ENCODE results near the gene DDIT3. TPM values are rescaled to one million over a fixed set of nuclear protein-coding genes. Genes with fewer than 3 reads are reported as not detected.
"Not testable (repeated sequence)": the region's sequence is repeated elsewhere in the genome, so short reads cannot be mapped to it uniquely, and the experiment has no call there.

DDIT3 gene
- total and polyA plus RNA-seq, 2 experiments from 2014 or later: 14.7 to 36.6 TPM

DNA sequence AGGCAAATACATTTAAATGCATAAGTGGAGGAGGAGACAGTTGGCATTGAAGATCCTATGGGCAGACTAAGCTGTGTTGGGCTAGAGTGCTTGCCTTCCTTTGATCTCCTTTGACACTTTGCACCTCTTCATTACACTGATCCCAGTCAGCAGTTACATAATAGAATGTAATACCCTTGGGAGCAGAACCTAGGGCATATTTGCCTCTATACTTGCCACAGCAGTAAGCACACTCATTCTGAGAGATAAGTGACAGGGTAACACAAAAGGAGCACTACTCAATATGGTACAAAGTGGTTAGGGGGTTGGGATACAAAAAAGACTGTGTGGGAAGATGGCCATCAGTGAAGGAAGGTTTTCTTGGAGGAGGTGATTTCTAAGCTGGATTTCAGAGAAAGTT, 23.5 kb downstream of the DDIT3 start:
- no peaks in the 10 kb centered on the region for H4K20me1 ChIP-seq (ENCODE audit: insufficient read depth)
- H3F3A ChIP-seq (ENCODE audit: insufficient read depth): peaks cover 12% of the 10 kb centered on the region; the same call in 1 of the 2 replicates
- H3K4me2 ChIP-seq (ENCODE audit: unreplicated experiment): no peak overlapping the region
- H3K9me3 ChIP-seq (ENCODE audit: low read depth): no peaks in the 10 kb centered on the region
- H3K36me3 ChIP-seq (ENCODE audit: low read depth): peaks cover 64% of the 10 kb centered on the region
- H3K4me1 ChIP-seq (ENCODE audit: insufficient read depth): no peaks in the 10 kb centered on the region
- H3K9me2 ChIP-seq (ENCODE audit: insufficient read depth): no peaks in the 10 kb centered on the region
- no peak overlapping the region for H3K9ac ChIP-seq
- TF ChIP-seq EZH2phosphoT487 (IDR thresholded peaks at IDR 0.05; ENCODE audit: insufficient read depth, low read depth) (no peak), EZH2 (IDR thresholded peaks at IDR 0.05; ENCODE audit: insufficient read depth, poor library complexity, severe bottlenecking) (no peak)
- H3K79me2 ChIP-seq (ENCODE audit: insufficient read depth): peaks cover 63% of the 10 kb centered on the region
- DNase-seq: no peak
- in situ Hi-C loops (cut with MboI): no loop called here
- H3K27ac ChIP-seq: no peak overlapping the region
- H2AFZ ChIP-seq: no peak overlapping the region
- H3K27me3 ChIP-seq (replicated peaks; ENCODE audit: insufficient read depth): no peaks in the 10 kb centered on the region
- H3K4me3 ChIP-seq: no peak overlapping the region

DNA sequence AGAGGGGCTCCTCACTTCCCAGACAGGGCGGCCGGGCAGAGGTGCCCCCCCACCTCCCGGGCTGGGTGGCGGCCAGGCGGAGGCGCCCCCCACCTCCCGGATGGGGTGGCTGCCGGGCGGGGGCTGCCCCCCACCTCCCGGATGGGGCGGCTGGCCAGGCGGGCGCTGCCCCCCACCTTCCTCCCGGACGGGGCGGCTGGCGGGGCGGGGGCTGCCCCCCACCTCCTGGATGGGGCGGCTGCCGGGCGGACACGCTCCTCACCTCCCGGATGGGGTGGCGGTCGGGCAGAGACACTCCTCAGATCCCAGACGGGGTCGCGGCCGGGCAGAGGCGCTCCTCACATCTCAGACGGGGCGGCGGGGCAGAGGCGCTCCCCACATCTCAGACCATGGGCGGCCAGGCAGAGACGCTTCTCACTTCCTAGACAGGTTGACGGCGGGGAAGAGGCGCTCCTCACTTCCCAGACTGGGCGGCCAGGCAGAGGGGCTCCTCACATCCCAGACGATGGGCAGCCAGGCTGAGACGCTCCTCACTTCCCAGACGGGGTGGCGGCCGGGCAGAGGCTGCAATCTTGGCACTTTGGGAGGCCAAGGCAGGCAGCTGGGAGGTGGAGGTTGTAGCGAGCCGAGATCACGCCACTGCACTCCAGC, 25.1 kb downstream of the DDIT3 start:
- H3K4me2 ChIP-seq (ENCODE audit: unreplicated experiment); DNase-seq; H4K20me1 ChIP-seq (ENCODE audit: insufficient read depth); H3F3A ChIP-seq (ENCODE audit: insufficient read depth); H3K9me3 ChIP-seq (ENCODE audit: low read depth); H3K4me1 ChIP-seq (ENCODE audit: insufficient read depth); H3K9ac ChIP-seq; H2AFZ ChIP-seq; H3K9me2 ChIP-seq (ENCODE audit: insufficient read depth); in situ Hi-C loops (cut with MboI); H3K27me3 ChIP-seq (replicated peaks; ENCODE audit: insufficient read depth); H3K27ac ChIP-seq; H3K4me3 ChIP-seq: not testable (repeated sequence)
- 93 to 98% methylated on average over 21 to 48 of the region's 48 CpGs for WGBS, 2 experiments (ENCODE audit: low coverage in 1 of 2, low lambda C conversion rate in 2 of 2, missing lambda C conversion rate in 2 of 2)
- Histone ChIP-seq H3K79me2 (ENCODE audit: insufficient read depth) (peaks cover 68% of the 10 kb centered on the region), H3K36me3 (ENCODE audit: low read depth) (peaks cover 64% of the 10 kb centered on the region)

DNA sequence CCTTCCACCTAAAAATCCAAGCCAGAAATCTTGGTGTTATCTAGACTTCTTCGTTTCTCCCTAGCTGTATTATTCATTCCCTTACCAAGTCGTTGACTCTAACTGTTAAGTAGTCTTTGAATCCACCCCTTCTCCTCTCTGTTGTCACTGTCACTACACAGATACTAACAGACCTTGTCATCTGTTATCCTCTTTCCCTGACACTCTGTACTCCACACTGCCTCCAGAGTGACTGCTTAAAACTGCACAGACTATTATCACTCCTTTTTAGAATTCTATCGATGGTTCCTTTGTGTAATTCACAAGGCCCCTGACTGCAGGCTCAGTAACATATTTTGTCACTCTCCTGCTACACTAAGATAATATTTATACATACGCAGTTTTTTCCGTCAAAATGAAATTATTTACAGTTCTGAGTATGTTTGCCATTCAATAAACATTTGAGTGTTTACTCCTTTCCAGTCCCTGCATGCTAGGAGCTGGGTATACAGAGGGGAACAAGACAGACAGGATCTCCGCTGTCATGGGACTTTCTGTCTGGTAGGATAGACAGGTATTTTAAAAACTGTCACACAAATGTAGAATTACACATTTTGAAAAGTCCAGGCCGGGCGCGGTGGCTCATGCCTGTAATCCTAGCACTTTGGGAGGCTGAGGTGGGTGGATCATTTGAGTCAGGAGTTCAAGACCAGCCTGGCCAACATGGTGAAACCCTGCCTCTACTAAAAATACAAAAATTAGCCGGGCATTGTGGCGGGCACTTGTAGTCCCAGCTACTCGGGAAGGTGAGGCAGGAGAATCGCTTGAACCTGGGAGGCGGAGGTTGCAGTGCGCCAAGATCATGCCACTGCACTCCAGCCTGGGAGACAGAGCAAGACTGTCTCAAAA, 28.7 kb downstream of the DDIT3 start:
- Histone ChIP-seq H3K4me1 (ENCODE audit: insufficient read depth) (peaks cover 4% of the 10 kb centered on the region), H3K27ac (no peak overlapping the region), H3K4me2 (ENCODE audit: unreplicated experiment) (no peak overlapping the region), H3K9ac (no peak overlapping the region), H3K4me3 (no peak overlapping the region), H4K20me1 (ENCODE audit: insufficient read depth) (no peaks in the 10 kb centered on the region), H3K9me2 (ENCODE audit: insufficient read depth) (no peaks in the 10 kb centered on the region), H3K9me3 (ENCODE audit: low read depth) (no peaks in the 10 kb centered on the region), H3K36me3 (ENCODE audit: low read depth) (peaks cover 49% of the 10 kb centered on the region), H3K27me3 (replicated peaks; ENCODE audit: insufficient read depth) (no peaks in the 10 kb centered on the region), H3F3A (ENCODE audit: insufficient read depth) (0 out of 2 replicates have a peak, but pooled peaks cover 3% of the 10 kb centered on the region), H3K79me2 (ENCODE audit: insufficient read depth) (peaks cover 59% of the 10 kb centered on the region), H2AFZ (no peak overlapping the region)
- in situ Hi-C loops (cut with MboI): no loop called here
- DNase-seq: peak; percentile 26
- TF ChIP-seq EZH2phosphoT487 (IDR thresholded peaks at IDR 0.05; ENCODE audit: insufficient read depth, low read depth) (no peak), EZH2 (IDR thresholded peaks at IDR 0.05; ENCODE audit: insufficient read depth, poor library complexity, severe bottlenecking) (no peak)
- 86 to 89% methylated on average over 15 of the region's 15 CpGs for WGBS, 2 experiments (ENCODE audit: low coverage in 1 of 2, low lambda C conversion rate in 2 of 2, missing lambda C conversion rate in 2 of 2)

DNA sequence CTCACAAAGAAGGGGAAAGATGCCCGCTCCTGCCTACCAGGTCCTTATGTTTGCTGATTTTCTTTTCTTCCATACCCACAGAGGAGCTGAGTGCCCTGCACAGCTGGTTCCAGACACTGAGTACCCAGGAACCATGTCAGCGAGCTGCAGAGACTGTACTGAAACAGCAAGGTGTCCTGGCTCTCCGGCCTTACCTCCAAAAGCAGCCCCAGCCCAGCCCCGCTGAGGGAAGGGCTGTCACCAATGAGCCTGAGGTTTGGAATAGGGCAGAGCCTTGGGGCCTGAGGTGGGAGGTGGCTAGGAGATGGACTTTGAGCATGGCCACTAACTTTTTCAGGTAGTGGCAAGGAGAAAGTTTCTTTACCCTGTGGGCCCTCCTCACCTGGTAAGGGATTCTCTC, 30.2 kb downstream of the DDIT3 start:
- H3K36me3 ChIP-seq (ENCODE audit: low read depth): peaks cover 40% of the 10 kb centered on the region

More for the DNA sequence above, 30.2 kb downstream of the DDIT3 start:
- Histone ChIP-seq H3K9me3 (ENCODE audit: low read depth) (no peaks in the 10 kb centered on the region), H3K9ac (no peak overlapping the region), H3K27me3 (replicated peaks; ENCODE audit: insufficient read depth) (no peaks in the 10 kb centered on the region), H4K20me1 (ENCODE audit: insufficient read depth) (no peaks in the 10 kb centered on the region), H3K27ac (no peak overlapping the region), H3K79me2 (ENCODE audit: insufficient read depth) (peaks cover 49% of the 10 kb centered on the region), H3F3A (ENCODE audit: insufficient read depth) (0 out of 2 replicates have a peak, but pooled peaks cover 3% of the 10 kb centered on the region), H3K4me2 (ENCODE audit: unreplicated experiment) (no peak overlapping the region), H3K4me1 (ENCODE audit: insufficient read depth) (peaks cover 4% of the 10 kb centered on the region), H3K4me3 (no peak overlapping the region), H3K9me2 (ENCODE audit: insufficient read depth) (no peaks in the 10 kb centered on the region), H2AFZ (no peak overlapping the region)
- DNase-seq: no peak
- TF ChIP-seq EZH2phosphoT487 (IDR thresholded peaks at IDR 0.05; ENCODE audit: insufficient read depth, low read depth) (no peak), EZH2 (IDR thresholded peaks at IDR 0.05; ENCODE audit: insufficient read depth, poor library complexity, severe bottlenecking) (no peak)
- WGBS, 2 experiments (ENCODE audit: low coverage in 1 of 2, low lambda C conversion rate in 2 of 2, missing lambda C conversion rate in 2 of 2): 96 to 97% methylated on average over 4 of the region's 4 CpGs
- in situ Hi-C loops (cut with MboI): no loop called here

All from GM23248 (cell line).